OCI-LY3 (cell line): ENCODE results near the gene LAMP1.

ENCODE experiments used
- H2AFZ ChIP-seq: fragments of 200-600, 300-600 bp; shearing (Covaris generic); 2 replicates; pipeline ENCODE4 v1.6.0; 2014; ENCODE audit warnings: antibody characterized with exemption, low read depth, low read length
- H3K27ac ChIP-seq: fragments of 200-600, 300-600 bp; sonication (generic); 2 replicates; pipeline ENCODE4 v1.5.1; 2014; ENCODE audit warnings: mild to moderate bottlenecking, low read length, moderate library complexity, mixed read lengths
- H3K27me3 ChIP-seq: fragments of 200-600, 300-600 bp; sonication (generic); 2 replicates; pipeline ENCODE4 v1.6.1; 2014; ENCODE audit warnings: low read depth, low read length, mixed read lengths
- H3K36me3 ChIP-seq: fragments of 200-600, 300-600 bp; sonication (generic); replicated peaks from 2 replicates; pipeline ENCODE3; 2014; ENCODE audit warnings: low read depth, low read length, mixed read lengths
- H3K4me1 ChIP-seq: fragments of 300-600, 200-600 bp; sonication (generic); 2 replicates; pipeline ENCODE4 v1.6.1; 2014; ENCODE audit warnings: low read length, mixed read lengths
- H3K4me2 ChIP-seq: fragments of 200-600, 300-600 bp; sonication (generic); 2 replicates; pipeline ENCODE4 v1.6.1; 2014; ENCODE audit warnings: low read length, mixed read lengths
- H3K4me3 ChIP-seq: fragments of 300-600, 200-600 bp; sonication (generic); 2 replicates; pipeline ENCODE4 v1.5.1; 2014; ENCODE audit warnings: antibody characterized with exemption, mild to moderate bottlenecking, low read length, moderate library complexity
- H3K79me2 ChIP-seq: fragments of 300-600, 200-600 bp; shearing (Covaris generic); 2 replicates; pipeline ENCODE4 v1.6.1; 2014; ENCODE audit warnings: mild to moderate bottlenecking, low read length, mixed read lengths
- H3K9ac ChIP-seq: fragments of 300-600, 200-600 bp; shearing (Covaris generic); 2 replicates; pipeline ENCODE4 v1.6.0; 2014; ENCODE audit warnings: mild to moderate bottlenecking, low read length, moderate library complexity
- H3K9me3 ChIP-seq: fragments of 200-600, 300-600 bp; shearing (Covaris generic); 2 replicates; pipeline ENCODE4 v1.6.1; 2014; ENCODE audit warnings: low read length, mixed read lengths; ENCODE audit not compliant: insufficient read depth
- H4K20me1 ChIP-seq: fragments of 200-600, 300-600 bp; sonication (generic); 2 replicates; pipeline ENCODE4 v1.6.1; 2016; ENCODE audit warnings: low read length, mixed read lengths; ENCODE audit not compliant: insufficient read depth
- EZH2phosphoT487 ChIP-seq: fragments of 200-600 bp; shearing (Covaris generic); IDR thresholded peaks from 2 replicates; pipeline ENCODE4 v1.6.1; 2018; ENCODE audit warnings: antibody characterized with exemption, mixed run types, low read depth
- TF ChIP-seq, protein P1 (sequence below): fragments of 200-600, 300-600 bp; sonication (generic); IDR thresholded peaks from 2 replicates; pipeline ENCODE4 v1.5.1; 2014; ENCODE audit warnings: antibody characterized with exemption, low read length, low read depth

LAMP1 gene

DNA sequence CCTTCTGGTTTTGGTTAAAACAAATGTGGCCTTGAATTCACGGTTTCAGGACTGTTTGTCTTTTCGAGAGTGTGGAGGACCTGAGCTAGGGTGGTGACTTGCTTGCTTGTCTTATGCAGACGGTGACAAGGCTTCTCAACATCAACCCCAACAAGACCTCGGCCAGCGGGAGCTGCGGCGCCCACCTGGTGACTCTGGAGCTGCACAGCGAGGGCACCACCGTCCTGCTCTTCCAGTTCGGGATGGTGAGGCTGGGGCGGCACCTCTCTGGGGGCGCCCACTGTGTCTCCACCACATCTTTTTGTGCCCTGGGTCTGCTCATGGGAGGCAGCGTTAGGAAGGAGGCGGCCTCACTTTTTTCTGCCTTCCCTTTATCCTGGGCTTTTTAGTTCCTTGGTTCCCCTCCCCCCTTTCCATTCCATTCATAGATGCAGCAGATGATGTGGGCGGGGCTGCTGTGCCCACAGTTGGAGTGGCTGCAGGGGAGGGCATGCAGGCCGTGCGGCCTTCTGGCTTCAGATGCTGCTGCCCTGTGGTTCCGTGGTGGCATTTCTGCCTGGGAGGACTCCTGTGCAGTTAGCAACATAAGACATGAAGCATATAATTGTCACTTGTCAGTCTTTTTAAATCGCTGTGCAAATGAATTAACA, 23.3 kb downstream of the LAMP1 start:
- H3K27me3 ChIP-seq: no peaks in the 10 kb centered on the region
- no peak overlapping the region for H3K4me3 ChIP-seq
- no peaks in the 10 kb centered on the region for H3K79me2 ChIP-seq
- no peak overlapping the region for H3K4me2 ChIP-seq
- 0 out of 2 replicates have a peak, but pooled peaks cover 9% of the 10 kb centered on the region for H4K20me1 ChIP-seq
- no peak overlapping the region for H3K27ac ChIP-seq
- H3K4me1 ChIP-seq: peaks cover 6% of the 10 kb centered on the region
- no peak overlapping the region for H3K9ac ChIP-seq
- TF ChIP-seq, protein P1, sequence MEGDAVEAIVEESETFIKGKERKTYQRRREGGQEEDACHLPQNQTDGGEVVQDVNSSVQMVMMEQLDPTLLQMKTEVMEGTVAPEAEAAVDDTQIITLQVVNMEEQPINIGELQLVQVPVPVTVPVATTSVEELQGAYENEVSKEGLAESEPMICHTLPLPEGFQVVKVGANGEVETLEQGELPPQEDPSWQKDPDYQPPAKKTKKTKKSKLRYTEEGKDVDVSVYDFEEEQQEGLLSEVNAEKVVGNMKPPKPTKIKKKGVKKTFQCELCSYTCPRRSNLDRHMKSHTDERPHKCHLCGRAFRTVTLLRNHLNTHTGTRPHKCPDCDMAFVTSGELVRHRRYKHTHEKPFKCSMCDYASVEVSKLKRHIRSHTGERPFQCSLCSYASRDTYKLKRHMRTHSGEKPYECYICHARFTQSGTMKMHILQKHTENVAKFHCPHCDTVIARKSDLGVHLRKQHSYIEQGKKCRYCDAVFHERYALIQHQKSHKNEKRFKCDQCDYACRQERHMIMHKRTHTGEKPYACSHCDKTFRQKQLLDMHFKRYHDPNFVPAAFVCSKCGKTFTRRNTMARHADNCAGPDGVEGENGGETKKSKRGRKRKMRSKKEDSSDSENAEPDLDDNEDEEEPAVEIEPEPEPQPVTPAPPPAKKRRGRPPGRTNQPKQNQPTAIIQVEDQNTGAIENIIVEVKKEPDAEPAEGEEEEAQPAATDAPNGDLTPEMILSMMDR: no peak
- TF ChIP-seq EZH2phosphoT487: no peak
- no peak overlapping the region for H2AFZ ChIP-seq
- H3K36me3 ChIP-seq: peaks cover 33% of the 10 kb centered on the region
- no peaks in the 10 kb centered on the region for H3K9me3 ChIP-seq

DNA sequence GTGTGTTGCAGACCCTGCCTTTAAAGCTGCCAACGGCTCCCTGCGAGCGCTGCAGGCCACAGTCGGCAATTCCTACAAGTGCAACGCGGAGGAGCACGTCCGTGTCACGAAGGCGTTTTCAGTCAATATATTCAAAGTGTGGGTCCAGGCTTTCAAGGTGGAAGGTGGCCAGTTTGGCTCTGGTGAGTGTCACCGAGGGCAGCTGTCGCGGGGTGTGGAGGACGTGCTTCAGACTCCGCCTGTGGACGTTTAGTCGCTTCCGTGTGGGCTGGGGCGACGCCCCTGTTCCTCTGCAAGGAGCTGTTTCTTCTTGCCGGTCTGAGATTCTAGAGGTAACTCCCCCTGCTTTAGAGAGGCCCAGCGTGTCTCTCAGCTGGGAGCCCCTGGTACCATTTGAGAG, 24.5 kb downstream of the LAMP1 start:
- H3K9ac ChIP-seq: no peak overlapping the region
- H3K27ac ChIP-seq: no peak overlapping the region
- H3K4me2 ChIP-seq: no peak overlapping the region
- H3K79me2 ChIP-seq: no peaks in the 10 kb centered on the region
- H4K20me1 ChIP-seq: 0 out of 2 replicates have a peak, but pooled peaks cover 9% of the 10 kb centered on the region
- H3K4me3 ChIP-seq: no peak overlapping the region
- peaks cover 6% of the 10 kb centered on the region for H3K4me1 ChIP-seq
- H3K36me3 ChIP-seq: peaks cover 33% of the 10 kb centered on the region
- TF ChIP-seq, protein P1: no peak
- no peak for TF ChIP-seq EZH2phosphoT487
- no peaks in the 10 kb centered on the region for H3K27me3 ChIP-seq
- H3K9me3 ChIP-seq: no peaks in the 10 kb centered on the region
- no peak overlapping the region for H2AFZ ChIP-seq

DNA sequence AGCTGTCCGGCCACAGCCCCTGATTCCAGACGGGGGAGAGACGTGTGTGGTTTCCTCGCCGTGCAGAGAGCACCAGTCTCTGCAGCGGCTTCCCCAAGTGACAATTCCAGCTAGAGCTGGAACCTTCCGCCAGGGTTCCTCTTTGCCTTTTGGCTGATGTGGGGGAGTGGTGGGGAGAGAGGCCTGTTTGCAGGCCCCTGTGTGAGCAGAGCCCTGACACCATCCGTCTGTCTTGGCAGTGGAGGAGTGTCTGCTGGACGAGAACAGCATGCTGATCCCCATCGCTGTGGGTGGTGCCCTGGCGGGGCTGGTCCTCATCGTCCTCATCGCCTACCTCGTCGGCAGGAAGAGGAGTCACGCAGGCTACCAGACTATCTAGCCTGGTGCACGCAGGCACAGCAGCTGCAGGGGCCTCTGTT, 25.0 kb downstream of the LAMP1 start:
- no peak overlapping the region for H3K27ac ChIP-seq
- no peaks in the 10 kb centered on the region for H3K79me2 ChIP-seq
- H3K9ac ChIP-seq: no peak overlapping the region
- H3K36me3 ChIP-seq: peaks cover 33% of the 10 kb centered on the region
- no peaks in the 10 kb centered on the region for H3K9me3 ChIP-seq
- no peak overlapping the region for H3K4me3 ChIP-seq
- 0 out of 2 replicates have a peak, but pooled peaks cover 9% of the 10 kb centered on the region for H4K20me1 ChIP-seq
- H3K4me2 ChIP-seq: no peak overlapping the region
- no peak overlapping the region for H2AFZ ChIP-seq
- TF ChIP-seq, protein P1: no peak
- TF ChIP-seq EZH2phosphoT487: no peak
- peaks cover 6% of the 10 kb centered on the region for H3K4me1 ChIP-seq
- H3K27me3 ChIP-seq: no peaks in the 10 kb centered on the region

DNA sequence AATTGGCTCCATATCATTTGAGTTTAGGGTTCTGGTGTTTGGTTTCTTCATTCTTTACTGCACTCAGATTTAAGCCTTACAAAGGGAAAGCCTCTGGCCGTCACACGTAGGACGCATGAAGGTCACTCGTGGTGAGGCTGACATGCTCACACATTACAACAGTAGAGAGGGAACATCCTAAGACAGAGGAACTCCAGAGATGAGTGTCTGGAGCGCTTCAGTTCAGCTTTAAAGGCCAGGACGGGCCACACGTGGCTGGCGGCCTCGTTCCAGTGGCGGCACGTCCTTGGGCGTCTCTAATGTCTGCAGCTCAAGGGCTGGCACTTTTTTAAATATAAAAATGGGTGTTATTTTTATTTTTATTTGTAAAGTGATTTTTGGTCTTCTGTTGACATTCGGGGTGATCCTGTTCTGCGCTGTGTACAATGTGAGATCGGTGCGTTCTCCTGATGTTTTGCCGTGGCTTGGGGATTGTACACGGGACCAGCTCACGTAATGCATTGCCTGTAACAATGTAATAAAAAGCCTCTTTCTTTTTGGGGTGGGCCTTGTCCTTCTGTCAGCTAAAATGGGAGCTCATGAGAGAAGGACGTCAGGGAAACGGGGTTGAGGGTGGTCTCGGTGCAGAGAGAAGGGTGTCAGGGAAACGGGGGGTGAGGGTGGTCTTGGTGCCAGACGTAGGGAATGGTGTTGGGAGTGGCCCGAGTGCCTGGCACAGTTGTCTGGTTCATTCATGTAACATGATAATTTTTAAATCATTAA, 26.0 kb downstream of the LAMP1 start:
- H2AFZ ChIP-seq: no peak overlapping the region
- no peaks in the 10 kb centered on the region for H3K79me2 ChIP-seq
- 0 out of 2 replicates have a peak, but pooled peaks cover 9% of the 10 kb centered on the region for H4K20me1 ChIP-seq
- peaks cover 6% of the 10 kb centered on the region for H3K4me1 ChIP-seq
- peaks cover 33% of the 10 kb centered on the region for H3K36me3 ChIP-seq
- H3K9ac ChIP-seq: no peak overlapping the region
- no peak overlapping the region for H3K27ac ChIP-seq
- H3K27me3 ChIP-seq: no peaks in the 10 kb centered on the region
- no peak for TF ChIP-seq EZH2phosphoT487
- TF ChIP-seq, protein P1: no peak
- H3K4me2 ChIP-seq: no peak overlapping the region
- no peaks in the 10 kb centered on the region for H3K9me3 ChIP-seq
- no peak overlapping the region for H3K4me3 ChIP-seq
